Osteocyte (in vitro differentiated cells): ENCODE data around the gene SPATS2L. TPM values are rescaled to one million over a fixed set of nuclear protein-coding genes. Genes with fewer than 3 reads are reported as not detected.
A peak's percentile ranks its signal among the peaks of the same experiment; 100 is the strongest.

Source experiments
- DNase-seq: peaks from one replicate; pipeline ENCODE4 v3.0.0; 2021; ENCODE audit warnings: mixed read lengths; ENCODE audit not compliant: unreplicated experiment; ENCODE audit errors: extremely low spot score
- H3K27ac Mint-ChIP-seq: one replicate; pipeline ENCODE4 v1.8.0; 2021; ENCODE audit warnings: mild to moderate bottlenecking, mixed read lengths; ENCODE audit not compliant: unreplicated experiment
- H3K27me3 Mint-ChIP-seq: one replicate; pipeline ENCODE4 v1.8.0; 2021; ENCODE audit warnings: mixed read lengths; ENCODE audit not compliant: unreplicated experiment
- H3K36me3 Mint-ChIP-seq: one replicate; pipeline ENCODE4 v1.8.0; 2021; ENCODE audit warnings: mixed read lengths; ENCODE audit not compliant: unreplicated experiment
- H3K4me1 Mint-ChIP-seq: one replicate; pipeline ENCODE4 v1.8.0; 2021; ENCODE audit warnings: mixed read lengths; ENCODE audit not compliant: unreplicated experiment
- H3K4me3 Mint-ChIP-seq: one replicate; pipeline ENCODE4 v1.8.0; 2021; ENCODE audit warnings: mild to moderate bottlenecking, moderate library complexity, mixed read lengths; ENCODE audit not compliant: unreplicated experiment
- H3K9me3 Mint-ChIP-seq: one replicate; pipeline ENCODE4 v1.8.0; 2021; ENCODE audit warnings: mixed read lengths; ENCODE audit not compliant: unreplicated experiment
- CTCF ChIP-seq: fragments of 200-600 bp; sonication (generic); IDR thresholded peaks from 2 replicates; pipeline ENCODE4 v1.5.0; 2021; ENCODE audit warnings: antibody characterized with exemption, mild to moderate bottlenecking, moderate library complexity
- total RNA-seq: library from RNA; stranded (reverse); gene quantifications from 2 replicates; pipeline ENCODE4 v1.2.1, GENCODE V29; 2021

The SPATS2L gene
- total RNA-seq, 1 donor from 2014 or later, result 152 TPM

GRCh38 chr2:200483729-200484198 is 177.3 kb downstream of the SPATS2L start:
- Mint-ChIP-seq H3K4me3 (no peak overlapping the region), H3K9me3 (no peaks in the 10 kb centered on the region), H3K4me1 (peaks cover 43% of the 10 kb centered on the region), H3K27ac (no peak overlapping the region), H3K36me3 (peaks cover 15% of the 10 kb centered on the region), H3K27me3 (no peaks in the 10 kb centered on the region)
- peak; percentile 45 for TF ChIP-seq CTCF
- DNase-seq, result no peak

GRCh38 chr2:200484934-200485333 is 178.4 kb downstream of the SPATS2L start:
- Mint-ChIP-seq H3K36me3 (peaks cover 13% of the 10 kb centered on the region), H3K9me3 (no peaks in the 10 kb centered on the region), H3K4me1 (peaks cover 32% of the 10 kb centered on the region), H3K4me3 (no peak overlapping the region), H3K27ac (peak overlapping the region; percentile 7), H3K27me3 (no peaks in the 10 kb centered on the region)
- no peak for DNase-seq
- TF ChIP-seq CTCF, result no peak

GRCh38 chr2:200486529-200486928 is 180.0 kb downstream of the SPATS2L start:
- Mint-ChIP-seq H3K4me3 (no peak overlapping the region), H3K9me3 (peaks cover 7% of the 10 kb centered on the region), H3K27me3 (no peaks in the 10 kb centered on the region), H3K27ac (no peak overlapping the region), H3K36me3 (peaks cover 25% of the 10 kb centered on the region), H3K4me1 (peaks cover 28% of the 10 kb centered on the region)
- DNase-seq, result no peak
- TF ChIP-seq CTCF, result no peak

DNA sequence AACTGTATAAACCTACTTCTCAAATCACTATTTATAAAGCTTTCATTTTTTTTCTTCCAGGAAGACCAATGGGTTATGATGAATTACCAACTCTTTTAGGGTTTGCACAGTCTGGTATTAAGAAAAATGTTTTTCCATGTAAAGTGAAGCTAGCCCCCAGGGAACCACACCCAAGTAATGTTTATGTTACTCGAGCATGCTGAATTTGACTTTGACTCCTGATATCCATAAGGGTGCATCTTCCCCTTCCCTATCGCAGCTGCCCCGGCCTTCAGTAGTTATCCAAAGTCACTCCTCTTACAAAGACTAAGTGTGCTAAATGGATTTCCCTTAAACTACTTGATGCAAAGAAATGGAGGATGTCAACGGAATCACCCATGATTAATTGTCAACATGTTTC is 181.7 kb downstream of the SPATS2L start:
- Mint-ChIP-seq H3K36me3 (peaks cover 32% of the 10 kb centered on the region), H3K4me3 (no peak overlapping the region), H3K9me3 (peaks cover 9% of the 10 kb centered on the region), H3K4me1 (peaks cover 28% of the 10 kb centered on the region), H3K27ac (peak overlapping the region; percentile 0), H3K27me3 (no peaks in the 10 kb centered on the region)
- no peak for DNase-seq
- no peak for TF ChIP-seq CTCF

GRCh38 chr2:200490001-200490400 is 183.5 kb downstream of the SPATS2L start:
- no peak for TF ChIP-seq CTCF
- Mint-ChIP-seq H3K36me3 (peaks cover 33% of the 10 kb centered on the region), H3K4me1 (peaks cover 21% of the 10 kb centered on the region), H3K9me3 (peaks cover 9% of the 10 kb centered on the region), H3K4me3 (no peak overlapping the region), H3K27ac (no peak overlapping the region), H3K27me3 (no peaks in the 10 kb centered on the region)
- DNase-seq, result no peak
